Right lobe of liver (tissue), 6 donors: Measurements from ENCODE around the gene MFSD11. TPM values are rescaled to one million over a fixed set of nuclear protein-coding genes. Genes with fewer than 3 reads are reported as not detected.

ENCODE experiments used
- ATAC-seq, 4 donors: fragments of 200-7000 bp; cut with Tn5 transposase; one replicate each; pipeline ENCODE4 v1.9.1; 2020; ENCODE audit warnings: mild to moderate bottlenecking in 4 of 4, moderate library complexity in 4 of 4
- DNase-seq, 3 donors: peaks; one replicate each; pipeline ENCODE4 v3.0.0-alpha.2; 2020
- H3K27ac ChIP-seq, 3 donors: fragments of 200-600 bp; one replicate each; pipeline ENCODE4 v1.8.0; 2022
- H3K27me3 ChIP-seq, 2 donors: fragments of 200-600 bp; one replicate each; pipeline ENCODE4 v1.8.0; 2022
- H3K36me3 ChIP-seq, 4 donors: fragments of 200-600 bp; sonication (generic) in 1 of 4; one replicate each; pipeline versions ENCODE4 v1.5.1 to v1.8.0; 2017 to 2022; ENCODE audit warnings: control low read depth in 1 of 4
- H3K4me1 ChIP-seq, 4 donors: fragments of 200-600 bp; sonication (generic) in 1 of 4; one replicate each; pipeline versions ENCODE4 v1.5.1 to v1.8.0; 2017 to 2022; ENCODE audit warnings: control low read depth in 1 of 4
- H3K4me3 ChIP-seq, 3 donors: fragments of 200-600 bp; one replicate each; pipeline ENCODE4 v1.8.0; 2022
- H3K9me3 ChIP-seq, 4 donors: fragments of 200-600 bp; sonication (generic) in 1 of 4; one replicate each; pipeline versions ENCODE4 v1.5.1 to v1.8.0; 2017 to 2022; ENCODE audit warnings: control low read depth in 1 of 4
- CTCF ChIP-seq, 4 donors: fragments of 200-600 bp in 3 of 4; fragments of 450-650 bp in 1 of 4; IDR thresholded peaks; one replicate each; pipeline versions ENCODE4 v1.5.1 to v1.8.0; 2016 to 2022; ENCODE audit warnings: antibody characterized with exemption in 4 of 4, mild to moderate bottlenecking in 2 of 4
- POLR2A ChIP-seq: fragments of 450-650 bp; IDR thresholded peaks from one replicate; pipeline ENCODE4 v1.6.1; 2017; ENCODE audit warnings: antibody characterized with exemption, mild to moderate bottlenecking
- WGBS: methylation state at CpG from one replicate; pipeline ENCODE4 v1.1.6; 2018; ENCODE audit warnings: low coverage, low lambda C conversion rate; ENCODE audit not compliant: insufficient coverage; ENCODE audit errors: missing lambda C conversion rate; 5-methylcytosine and 5-hydroxymethylcytosine counted together
- intact Hi-C, 2 donors: fragments of 100-400 bp; cut with DNase I; formaldehyde crosslinking; loops; one replicate each; pipeline versions ENCODE4 v1.11.2 to v1.14.1; 2022
- total RNA-seq, 6 experiments: library from RNA; depleted of rRNA in 2 of 6; stranded (reverse); fragments of >200 nt in 2 of 6; fragmentation: NEBNext Ultra II Directional in 3 of 6; extraction: Animal tissue kit (Norgen Biotek cat#: 25700) in 3 of 6; gene quantifications; one replicate each; pipeline versions ENCODE4 v1.1.0 to v1.2.4, GENCODE V29; 2016 to 2023
- donor health status: DM: no; HTN: yes; CAD: no.
- donor health status: DM: no; HTN: no; CAD: no.
- donor health status: DM: no; HTN: no; CAD: no.
- donor health status: DM: no; HTN: yes; CAD: no.
- donor health status: DM: no; HTN: yes; CAD: no.

The MFSD11 gene
- total RNA-seq, 6 experiments from 2014 or later: 8.5 to 16.3 (median 15.3) TPM

- no peaks in the 10 kb centered on the region for H3K27me3 ChIP-seq
- H3K36me3 ChIP-seq: peaks cover 0 to 28% (median 4%) of the 10 kb centered on the region in 4 donors
- no peaks in the 10 kb centered on the region for H3K4me1 ChIP-seq
- 100% methylated on average over 1 of the region's 1 CpG for WGBS
- H3K27ac ChIP-seq: no peak overlapping the region
- DNase-seq (no peak), ATAC-seq (no peak)
- TF ChIP-seq CTCF (IDR thresholded peaks at IDR 0.05) (no peak), POLR2A (no peak)
- H3K9me3 ChIP-seq: no peaks in the 10 kb centered on the region
- intact Hi-C loops: no loop called here
- H3K4me3 ChIP-seq: no peak overlapping the region
Measured at GRCh38 chr17:76748657-76749056, 10.7 kb downstream of the MFSD11 start.

DNA sequence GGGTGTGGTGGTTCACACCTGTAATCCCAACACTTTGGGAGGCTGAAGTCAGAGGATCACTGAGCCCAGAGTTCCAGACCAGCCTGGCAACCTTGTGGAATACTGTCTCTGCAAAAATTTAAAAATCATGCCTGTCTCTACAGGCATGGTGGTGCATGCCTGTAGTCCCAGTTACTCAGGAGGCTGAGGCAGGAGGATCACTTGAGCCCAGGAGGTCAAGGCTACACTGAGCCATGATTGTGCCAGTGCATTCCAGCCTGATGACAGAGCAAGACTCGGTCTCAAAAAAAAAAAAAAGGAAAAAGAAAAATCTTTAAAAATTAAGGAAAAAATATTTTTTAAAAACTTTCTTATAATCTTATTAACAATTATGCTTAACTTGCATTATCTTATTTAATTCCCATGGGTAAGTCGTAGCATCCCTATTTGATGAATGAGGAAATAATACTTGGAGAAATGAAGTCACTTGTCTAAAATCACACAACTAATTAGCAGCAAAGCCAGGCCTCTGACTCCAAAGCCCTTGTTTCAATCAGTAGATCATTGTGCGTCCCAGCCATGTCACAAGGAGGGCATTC is 13.6 kb downstream of the MFSD11 start:
- WGBS: 81% methylated on average over 3 of the region's 3 CpGs
- TF ChIP-seq CTCF (IDR thresholded peaks at IDR 0.05): no peak
- no peak for TF ChIP-seq POLR2A
- DNase-seq (no peak), ATAC-seq (no peak)
- no peak overlapping the region for H3K4me3 ChIP-seq
- H3K27ac ChIP-seq: no peak overlapping the region
- H3K36me3 ChIP-seq: peaks cover 0 to 8% (median 4%) of the 10 kb centered on the region in 4 donors
- intact Hi-C loops: no loop called here
- no peaks in the 10 kb centered on the region for H3K4me1 ChIP-seq
- H3K27me3 ChIP-seq: no peaks in the 10 kb centered on the region
- H3K9me3 ChIP-seq: no peaks in the 10 kb centered on the region

DNA sequence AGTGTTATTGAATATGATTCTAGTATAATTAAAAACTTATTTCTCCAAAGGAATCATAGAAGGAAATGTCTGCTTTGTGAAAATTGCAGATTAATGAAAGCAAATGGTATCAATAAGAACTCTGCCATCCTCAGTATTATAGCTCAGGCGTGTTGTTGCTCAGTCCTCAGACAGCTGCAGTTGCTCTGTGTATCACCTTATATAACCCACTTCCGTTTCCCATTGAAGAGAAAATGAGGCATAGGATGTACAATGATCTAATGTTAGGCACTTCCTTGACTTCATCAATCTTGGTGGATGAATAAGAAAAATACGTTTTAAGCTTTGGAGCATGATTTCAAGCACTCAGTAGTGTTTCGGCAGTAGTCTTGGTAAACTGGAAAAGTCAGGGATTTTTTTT is 14.1 kb downstream of the MFSD11 start:
- H3K4me3 ChIP-seq: no peak overlapping the region

DNA sequence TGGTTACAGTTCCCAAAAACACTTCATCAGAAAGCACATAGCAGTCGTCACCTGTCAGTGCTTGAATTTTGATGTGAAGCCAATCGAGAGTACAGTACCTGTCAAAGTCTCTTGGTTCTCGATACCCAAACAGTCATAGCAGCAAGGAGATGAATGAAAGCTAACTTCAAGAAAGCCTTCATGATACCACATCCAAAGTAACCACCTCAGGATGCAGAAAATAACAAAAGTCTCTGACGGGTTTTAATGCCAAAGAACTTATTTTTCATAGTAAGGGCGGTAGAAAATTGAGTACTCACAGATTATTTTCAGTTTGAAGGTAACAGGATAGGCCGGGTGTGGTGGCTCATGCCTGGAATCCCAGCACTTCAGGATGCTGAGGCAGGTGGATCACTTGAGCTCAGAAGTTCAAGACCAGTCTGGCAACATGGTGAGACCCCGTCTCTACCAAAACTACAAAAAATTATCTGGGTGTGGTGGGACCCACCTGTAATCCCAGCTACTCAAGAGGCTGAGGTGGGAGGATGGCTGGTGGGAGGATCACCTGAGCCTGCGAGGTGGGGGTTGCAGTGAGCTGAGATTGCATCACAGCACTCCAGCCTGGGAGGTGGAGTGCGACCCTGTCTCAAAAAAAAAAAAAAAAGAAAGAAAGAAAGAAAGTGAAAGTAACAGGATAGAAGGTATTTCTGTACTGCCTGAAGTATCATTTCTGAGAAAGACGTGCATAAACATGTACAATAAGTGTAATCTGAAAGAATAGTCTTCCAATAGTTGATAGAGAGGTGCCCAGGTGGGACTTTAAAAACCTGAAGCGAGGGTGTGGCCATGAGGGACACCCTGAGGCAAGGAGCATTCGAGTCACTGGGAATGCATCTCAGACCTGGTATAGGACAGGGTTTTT is 15.4 kb downstream of the MFSD11 start:
- ATAC-seq (no peak), DNase-seq (no peak)
- intact Hi-C loops: no loop called here
- Histone ChIP-seq H3K27ac (no peak overlapping the region), H3K9me3 (no peaks in the 10 kb centered on the region), H3K36me3 (peaks cover 0 to 8% (median 4%) of the 10 kb centered on the region in 4 donors), H3K4me3 (no peak overlapping the region), H3K27me3 (no peaks in the 10 kb centered on the region), H3K4me1 (no peaks in the 10 kb centered on the region)
- WGBS: 80% methylated on average over 11 of the region's 12 CpGs
- TF ChIP-seq CTCF (IDR thresholded peaks at IDR 0.05): no peak
- no peak for TF ChIP-seq POLR2A

More for the DNA sequence above, 14.1 kb downstream of the MFSD11 start:
- intact Hi-C loops: no loop called here
- H3K27me3 ChIP-seq: no peaks in the 10 kb centered on the region
- H3K4me1 ChIP-seq: no peaks in the 10 kb centered on the region
- WGBS: 79% methylated on average over 4 of the region's 4 CpGs
- no peak for DNase-seq
- no peaks in the 10 kb centered on the region for H3K9me3 ChIP-seq
- no peak overlapping the region for H3K27ac ChIP-seq
- H3K36me3 ChIP-seq: peaks cover 0 to 8% (median 2%) of the 10 kb centered on the region in 4 donors
- ATAC-seq: peak in 1 of 4 donors; percentile 41
- TF ChIP-seq POLR2A: no peak
- TF ChIP-seq CTCF (IDR thresholded peaks at IDR 0.05): no peak
